HepG2 (cell line): ENCODE measurements around the gene VARS1. TPM values are rescaled to one million over a fixed set of nuclear protein-coding genes. Genes with fewer than 3 reads are reported as not detected.

Experiments
- ARNT ChIP-seq: fragments of 450-650 bp; IDR thresholded peaks from 2 replicates; pipeline ENCODE4 v1.6.1; 2017
- CENPT ChIP-seq: sonication (generic); formaldehyde crosslinking; IDR thresholded peaks from 2 replicates; pipeline ENCODE4 v1.8.0; 2022; ENCODE audit warnings: low read depth, mild to moderate bottlenecking, moderate library complexity, missing genetic modification reagents
- CENPX ChIP-seq: sonication (generic); formaldehyde crosslinking; IDR thresholded peaks from 2 replicates; pipeline ENCODE4 v1.9.0; 2021; ENCODE audit warnings: mild to moderate bottlenecking, missing genetic modification reagents, moderate library complexity
- FOXK1 ChIP-seq: sonication (generic); formaldehyde crosslinking; IDR thresholded peaks from 2 replicates; pipeline ENCODE4 v1.4.0; 2020; ENCODE audit warnings: low read depth, missing genetic modification reagents, borderline replicate concordance
- JARID2 ChIP-seq: sonication (generic); formaldehyde crosslinking; IDR thresholded peaks from 2 replicates; pipeline ENCODE4 v1.8.1; 2023; ENCODE audit warnings: missing genetic modification reagents, inconsistent platforms; ENCODE audit not compliant: insufficient replicate concordance
- MBD4 ChIP-seq: IDR thresholded peaks from 2 replicates; pipeline ENCODE4 v1.6.1; 2012; ENCODE audit warnings: low read length, inconsistent platforms, borderline replicate concordance
- MEIS2 ChIP-seq: sonication (generic); formaldehyde crosslinking; IDR thresholded peaks from 2 replicates; pipeline ENCODE4 v1.9.0; 2021; ENCODE audit warnings: mild to moderate bottlenecking, missing genetic modification reagents
- PAX8 ChIP-seq: sonication (generic); formaldehyde crosslinking; IDR thresholded peaks from 2 replicates; pipeline ENCODE4 v1.8.0; 2022; ENCODE audit warnings: mild to moderate bottlenecking, missing genetic modification reagents, borderline replicate concordance
- PPARG ChIP-seq: conservative IDR thresholded peaks from 2 replicates; pipeline ENCODE4 v1.6.1; 2016; ENCODE audit warnings: missing biosample characterization, missing genetic modification reagents
- PRPF4 ChIP-seq: fragments of 200-400 bp; formaldehyde crosslinking; IDR thresholded peaks from 2 replicates; pipeline ENCODE4 v1.6.1; 2016; ENCODE audit warnings: low read length, low read depth; ENCODE audit not compliant: poor library complexity, severe bottlenecking
- SAP130 ChIP-seq: IDR thresholded peaks from 2 replicates; pipeline ENCODE4 v1.6.1; 2016; ENCODE audit warnings: low read depth
- SMARCC2 ChIP-seq: fragments of 450-650 bp; IDR thresholded peaks from 2 replicates; pipeline ENCODE4 v1.6.1; 2017; ENCODE audit warnings: antibody characterized with exemption, mild to moderate bottlenecking
- SP140L ChIP-seq: sonication (generic); formaldehyde crosslinking; IDR thresholded peaks from 2 replicates; pipeline ENCODE4 v1.4.0; 2020; ENCODE audit warnings: missing genetic modification reagents, borderline replicate concordance
- TMF1 ChIP-seq: sonication (generic); formaldehyde crosslinking; IDR thresholded peaks from 2 replicates; pipeline ENCODE4 v1.8.1; 2022; ENCODE audit warnings: low read depth, missing genetic modification reagents
- TOPORS ChIP-seq: sonication (generic); formaldehyde crosslinking; IDR thresholded peaks from 2 replicates; pipeline ENCODE4 v1.8.0; 2023; ENCODE audit warnings: mild to moderate bottlenecking, missing genetic modification reagents
- ZBTB3 ChIP-seq: sonication (generic); formaldehyde crosslinking; IDR thresholded peaks from 2 replicates; pipeline ENCODE4 v1.4.0; 2020; ENCODE audit warnings: low read depth, mild to moderate bottlenecking, moderate library complexity, missing genetic modification reagents, borderline replicate concordance
- ZC3H13 ChIP-seq: sonication (generic); formaldehyde crosslinking; IDR thresholded peaks from 2 replicates; pipeline ENCODE4 v1.8.1; 2023; ENCODE audit warnings: mild to moderate bottlenecking, missing genetic modification reagents, moderate library complexity
- ZNF34 ChIP-seq: sonication (generic); formaldehyde crosslinking; IDR thresholded peaks from 2 replicates; pipeline ENCODE4 v1.4.0; 2020; ENCODE audit warnings: mild to moderate bottlenecking, missing genetic modification reagents, borderline replicate concordance
- ZNF354B ChIP-seq: sonication (generic); formaldehyde crosslinking; IDR thresholded peaks from 2 replicates; pipeline ENCODE4 v1.8.0; 2022; ENCODE audit warnings: mild to moderate bottlenecking, missing genetic modification reagents
- ZNF589 ChIP-seq: sonication (generic); formaldehyde crosslinking; conservative IDR thresholded peaks from 2 replicates; pipeline ENCODE4 v1.8.0; 2022; ENCODE audit warnings: mild to moderate bottlenecking, moderate library complexity, missing genetic modification reagents
- ZNF629 ChIP-seq: sonication (generic); formaldehyde crosslinking; conservative IDR thresholded peaks from 2 replicates; pipeline ENCODE4 v1.5.0; 2020; ENCODE audit warnings: missing genetic modification reagents
- ZNF749 ChIP-seq: sonication (generic); formaldehyde crosslinking; IDR thresholded peaks from 2 replicates; pipeline ENCODE4 v1.8.0; 2022; ENCODE audit warnings: mild to moderate bottlenecking, missing genetic modification reagents, moderate library complexity, borderline replicate concordance
- ZNF766 ChIP-seq: sonication (generic); formaldehyde crosslinking; IDR thresholded peaks from 2 replicates; pipeline ENCODE4 v1.5.0; 2020; ENCODE audit warnings: missing genetic modification reagents, borderline replicate concordance
- ZNF776 ChIP-seq: sonication (generic); formaldehyde crosslinking; IDR thresholded peaks from 2 replicates; pipeline ENCODE4 v1.4.0; 2020; ENCODE audit warnings: mild to moderate bottlenecking, missing genetic modification reagents
- ZNF790 ChIP-seq: sonication (generic); formaldehyde crosslinking; IDR thresholded peaks from 2 replicates; pipeline ENCODE4 v1.8.0; 2022; ENCODE audit warnings: missing genetic modification reagents, mild to moderate bottlenecking, borderline replicate concordance
- ZNF878 ChIP-seq: sonication (generic); formaldehyde crosslinking; IDR thresholded peaks from 2 replicates; pipeline ENCODE4 v1.8.1; 2023; ENCODE audit warnings: mild to moderate bottlenecking, missing genetic modification reagents, moderate library complexity
- ZNF883 ChIP-seq: sonication (generic); formaldehyde crosslinking; IDR thresholded peaks from 2 replicates; pipeline ENCODE4 v1.5.1; 2020; ENCODE audit warnings: mild to moderate bottlenecking, missing genetic modification reagents; ENCODE audit errors: not compliant biosample characterization
- ZSCAN29 ChIP-seq: sonication (generic); formaldehyde crosslinking; conservative IDR thresholded peaks from 2 replicates; pipeline ENCODE4 v1.4.0; 2020; ENCODE audit warnings: mild to moderate bottlenecking, missing genetic modification reagents
- polyA plus RNA-seq, 8 experiments: library from polyadenylated mRNA; depleted of rRNA in 3 of 8; stranded (reverse) in 7 of 8; unstranded in 1 of 8; fragments of >200 nt; fragmentation: Illumina TruSeq in 4 of 8; extraction: Trizol in 4 of 8; gene quantifications; 2 replicates each; pipeline versions ENCODE4 v1.2.1 to v1.2.3, GENCODE V29; 2011 to 2016; ENCODE audit warnings: low read depth in 4 of 8, missing spikeins in 1 of 8, mixed read lengths in 1 of 8; ENCODE audit not compliant: insufficient read depth in 1 of 8
- total RNA-seq, 5 experiments: library from RNA; depleted of rRNA; stranded (reverse); fragments of >200 nt; fragmentation: Illumina TruSeq; extraction: Trizol; gene quantifications; 2 replicates each; pipeline ENCODE4 v1.2.3, GENCODE V29; 2016; ENCODE audit warnings: low read depth in 1 of 5
- TF ChIP-seq, protein P1 (sequence below): sonication (generic); formaldehyde crosslinking; IDR thresholded peaks from 2 replicates; pipeline ENCODE4 v1.8.0; 2022; ENCODE audit warnings: missing genetic modification reagents, mild to moderate bottlenecking, inconsistent platforms, borderline replicate concordance
- TF ChIP-seq, protein P2 (sequence below): IDR thresholded peaks from 2 replicates; pipeline ENCODE4 v1.6.1; 2016

The VARS1 gene
- total and polyA plus RNA-seq, 2 of the 13 experiments (the other 11 are each of a cell fraction or from before 2014, with no cell fraction given) = 14.7 to 56.1 TPM

DNA sequence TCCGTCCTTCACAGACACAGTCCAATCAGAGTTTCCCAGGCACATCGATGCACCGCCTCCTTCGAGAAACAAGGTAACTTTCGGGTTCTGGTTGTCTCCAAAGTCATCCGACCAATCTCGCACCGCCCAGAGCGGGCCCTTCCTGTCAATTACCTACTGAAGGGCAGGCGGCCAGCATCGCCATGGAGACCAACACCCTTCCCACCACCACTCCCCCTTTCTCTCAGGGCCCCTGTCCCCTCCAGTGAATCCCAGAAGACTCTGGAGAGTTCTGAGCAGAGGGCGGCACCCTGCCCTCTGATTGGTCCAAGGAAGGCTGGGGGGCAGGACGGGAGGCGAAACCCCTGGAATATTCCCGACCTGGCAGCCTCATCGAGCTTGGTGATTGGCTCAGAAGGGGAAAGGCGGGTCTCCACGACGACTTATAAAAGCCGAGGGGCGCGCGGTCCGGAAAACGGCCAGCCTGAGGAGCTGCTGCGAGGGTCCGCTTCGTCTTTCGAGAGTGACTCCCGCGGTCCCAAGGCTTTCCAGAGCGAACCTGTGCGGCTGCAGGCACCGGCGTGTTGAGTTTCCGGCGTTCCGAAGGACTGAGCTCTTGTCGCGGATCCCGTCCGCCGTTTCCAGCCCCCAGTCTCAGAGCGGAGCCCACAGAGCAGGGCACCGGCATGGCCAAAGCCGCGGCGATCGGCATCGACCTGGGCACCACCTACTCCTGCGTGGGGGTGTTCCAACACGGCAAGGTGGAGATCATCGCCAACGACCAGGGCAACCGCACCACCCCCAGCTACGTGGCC lies 31.9 kb upstream of the VARS1 start, which contains the start of gene HSPA1B (continued):
- peak; percentile 49; the same call in 1 of the 2 replicates for TF ChIP-seq TOPORS (CRISPR knock-in tag)
- TF ChIP-seq, protein P1, sequence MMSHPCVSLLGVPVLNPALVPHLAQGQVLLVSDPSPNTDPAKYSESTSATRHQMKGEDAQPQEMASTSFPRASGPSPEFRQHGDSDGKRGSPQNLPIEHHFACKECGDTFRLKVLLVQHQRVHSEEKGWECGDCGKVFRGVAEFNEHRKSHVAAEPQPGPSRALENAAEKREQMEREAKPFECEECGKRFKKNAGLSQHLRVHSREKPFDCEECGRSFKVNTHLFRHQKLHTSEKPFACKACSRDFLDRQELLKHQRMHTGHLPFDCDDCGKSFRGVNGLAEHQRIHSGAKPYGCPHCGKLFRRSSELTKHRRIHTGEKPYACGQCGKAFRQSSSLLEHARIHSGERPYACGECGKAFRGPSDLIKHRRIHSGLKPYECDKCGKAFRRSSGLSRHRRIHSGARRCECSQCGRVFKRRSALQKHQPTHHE (CRISPR knock-in tag) = peak; percentile 58; the same call in 1 of the 2 replicates
- peak; percentile 79; the same call in 1 of the 2 replicates for TF ChIP-seq ZNF878 (CRISPR knock-in tag)
- TF ChIP-seq ZC3H13 (CRISPR knock-in tag) = no peak
- TF ChIP-seq PRPF4 = no peak
- no peak for TF ChIP-seq ZNF589
- TF ChIP-seq ZSCAN29 (CRISPR knock-in tag) = no peak
- 0 out of 2 replicates have a peak, but pooled peaks have one; percentile 11 for TF ChIP-seq ZNF629 (CRISPR knock-in tag)
- no peak for TF ChIP-seq SMARCC2
- no peak for TF ChIP-seq MBD4
- TF ChIP-seq ZNF749 (CRISPR knock-in tag) = peak; percentile 76; the same call in 1 of the 2 replicates
- no peak for TF ChIP-seq PPARG
- 0 out of 2 replicates have a peak, but pooled peaks have one; percentile 74 for TF ChIP-seq TMF1 (CRISPR knock-in tag)
- TF ChIP-seq, protein P2, sequence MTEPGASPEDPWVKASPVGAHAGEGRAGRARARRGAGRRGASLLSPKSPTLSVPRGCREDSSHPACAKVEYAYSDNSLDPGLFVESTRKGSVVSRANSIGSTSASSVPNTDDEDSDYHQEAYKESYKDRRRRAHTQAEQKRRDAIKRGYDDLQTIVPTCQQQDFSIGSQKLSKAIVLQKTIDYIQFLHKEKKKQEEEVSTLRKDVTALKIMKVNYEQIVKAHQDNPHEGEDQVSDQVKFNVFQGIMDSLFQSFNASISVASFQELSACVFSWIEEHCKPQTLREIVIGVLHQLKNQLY (CRISPR knock-in tag) = peak; percentile 64; the same call in 1 of the 2 replicates
- peak; percentile 57; the same call in 1 of the 2 replicates for TF ChIP-seq SP140L (CRISPR knock-in tag)
- peak; percentile 71; the same call in 1 of the 2 replicates for TF ChIP-seq ZNF790 (CRISPR knock-in tag)
- TF ChIP-seq SAP130 (CRISPR knock-in tag) = peak; percentile 94
- TF ChIP-seq PAX8 (CRISPR knock-in tag) = no peak
- TF ChIP-seq ZNF766 = 0 out of 2 replicates have a peak, but pooled peaks have one; percentile 37
- peak; percentile 90 for TF ChIP-seq JARID2
- TF ChIP-seq CENPX = no peak
- TF ChIP-seq ARNT = no peak
- TF ChIP-seq FOXK1 (CRISPR knock-in tag) = peak; percentile 3; the same call in 1 of the 2 replicates
- peak; percentile 66; the same call in 1 of the 2 replicates for TF ChIP-seq MEIS2 (CRISPR knock-in tag)
- TF ChIP-seq CENPT (CRISPR knock-in tag) = peak; percentile 55; the same call in 1 of the 2 replicates
- peak; percentile 73 for TF ChIP-seq ZNF883
- TF ChIP-seq ZBTB3 (CRISPR knock-in tag) = no peak
- no peak; the same call in 1 of the 2 replicates for TF ChIP-seq ZNF776 (CRISPR knock-in tag)
- TF ChIP-seq ZNF354B = 0 out of 2 replicates have a peak, but pooled peaks have one; percentile 84
- TF ChIP-seq ZNF34 (CRISPR knock-in tag) = 0 out of 2 replicates have a peak, but pooled peaks have one; percentile 35
